Transverse colon (tissue), 4 donors: ENCODE measurements around the gene KATNBL1. TPM values are rescaled to one million over a fixed set of nuclear protein-coding genes. Genes with fewer than 3 reads are reported as not detected.

Source experiments
- DNase-seq: peaks from one replicate; pipeline ENCODE4 v3.0.0-alpha.2; 2019
- H3K27ac ChIP-seq, 4 donors: fragments of 200-600 bp; sonication (generic); 2 replicates each; pipeline ENCODE4 v1.5.1; 2016 to 2018; ENCODE audit warnings: inconsistent platforms in 4 of 4
- H3K27me3 ChIP-seq: fragments of 200-600 bp; sonication (generic); 2 replicates; pipeline ENCODE4 v1.5.1; 2017; ENCODE audit warnings: inconsistent platforms
- H3K36me3 ChIP-seq, 4 donors: fragments of 200-600 bp; sonication (generic); 2 replicates each; pipeline ENCODE4 v1.5.1; 2017 to 2019; ENCODE audit warnings: inconsistent platforms in 4 of 4
- H3K4me1 ChIP-seq, 4 donors: fragments of 200-600 bp; sonication (generic); 2 replicates each; pipeline ENCODE4 v1.5.1; 2017 to 2020; ENCODE audit warnings: inconsistent platforms in 4 of 4
- H3K4me3 ChIP-seq, 4 donors: fragments of 200-600 bp; sonication (generic); 1 replicate in 1 of 4; 2 replicates in 3 of 4; pipeline versions ENCODE4 v1.5.1 to v1.6.1; 2017 to 2019; ENCODE audit warnings: inconsistent platforms in 4 of 4
- H3K9me3 ChIP-seq, 2 donors: fragments of 200-600 bp; sonication (generic); 2 replicates each; pipeline ENCODE4 v1.5.1; 2017 to 2019; ENCODE audit warnings: inconsistent platforms in 2 of 2
- CTCF ChIP-seq, 5 experiments: fragments of 200-600 bp in 3 of 5; fragments of 450-650 bp in 2 of 5; sonication (generic) in 3 of 5; IDR thresholded peaks; 1 replicate in 2 of 5; 2 replicates in 3 of 5; pipeline ENCODE4 v1.5.1; 2016 to 2017; ENCODE audit warnings: antibody characterized with exemption in 5 of 5, inconsistent platforms in 3 of 5, mild to moderate bottlenecking in 2 of 5, moderate library complexity in 1 of 5
- EP300 ChIP-seq: sonication (generic); formaldehyde crosslinking; IDR thresholded peaks from one replicate; pipeline ENCODE4 v1.6.1; 2017; ENCODE audit warnings: antibody characterized with exemption, low read depth
- POLR2A ChIP-seq: fragments of 450-650 bp; IDR thresholded peaks from one replicate; pipeline ENCODE4 v1.6.1; 2016; ENCODE audit warnings: antibody characterized with exemption, mild to moderate bottlenecking, moderate library complexity
- POLR2AphosphoS5 ChIP-seq, 3 donors: sonication (generic); formaldehyde crosslinking; IDR thresholded peaks; one replicate each; pipeline ENCODE4 v1.6.1; 2016; ENCODE audit warnings: antibody characterized with exemption in 3 of 3
- WGBS, 2 donors: methylation state at CpG; one replicate each; pipeline ENCODE4 v1.1.5; 2018; ENCODE audit warnings: low coverage in 1 of 2; 5-methylcytosine and 5-hydroxymethylcytosine counted together
- in situ Hi-C, 4 donors: fragments of 200-750 bp; cut with MboI; loops; one replicate each; pipeline versions ENCODE4 v1.15.0 to v1.15.1; 2017; ENCODE audit warnings: low sequenced_read_pairs in 3 of 4, low pct_ligation_motif_present in 1 of 4, low pct_unique_long_range_greater_than_20kb in 1 of 4
- intact Hi-C: fragments of 100-400 bp; cut with DNase I; formaldehyde crosslinking; loops from one replicate; pipeline ENCODE4 v1.15.1; 2023; ENCODE audit warnings: low total_unique reads
- total RNA-seq, 4 donors: library from RNA; depleted of rRNA; stranded (reverse); fragments of >200 nt; gene quantifications; one replicate each; pipeline ENCODE4 v1.1.0, GENCODE V29; 2016

KATNBL1 gene
- total RNA-seq, 4 donors from 2014 or later = 41.1 to 137 (median 80.3) TPM

GRCh38 chr15:34241376-34242330 lies 31.8 kb upstream of the KATNBL1 start:
- intact Hi-C loops (loop anchor here (10.0 kb wide), 1 partner anchor 123 kb away; the partner anchor contains the start of gene LPCAT4), in situ Hi-C loops (loop anchor here in 3 of 4 donors (10.0 to 25.0 kb wide), 4 partner anchors 103 to 346 kb away; partner anchors contain the start of genes GOLGA8B (in 2 of the 3), LPCAT4 (in 2 of the 3), NOP10 (in 1 of the 3) and NUTM1 (in 1 of the 3))
- H3K9me3 ChIP-seq = no peaks in the 10 kb centered on the region
- peak; percentile 18 for DNase-seq
- H3K27ac ChIP-seq = no peak overlapping the region
- no peak overlapping the region for H3K4me3 ChIP-seq
- TF ChIP-seq CTCF (IDR thresholded peaks at IDR 0.05) (peak; percentile 75 to 84 (median 76)), EP300 (no peak)
- H3K4me1 ChIP-seq = no peaks in the 10 kb centered on the region
- H3K36me3 ChIP-seq = peaks cover 0 to 53% (median 12%) of the 10 kb centered on the region in 4 donors
- H3K27me3 ChIP-seq = no peaks in the 10 kb centered on the region
- WGBS, 2 donors = 37 to 62% methylated on average over 1 of the region's 1 CpG

- in situ Hi-C loops = loop anchor here in 3 of 4 donors (10.0 to 25.0 kb wide), 4 partner anchors 104 to 347 kb away; partner anchors contain the start of genes GOLGA8B (in 2 of the 3), LPCAT4 (in 2 of the 3), NOP10 (in 1 of the 3) and NUTM1 (in 1 of the 3)
- no peak overlapping the region for H3K27ac ChIP-seq
- H3K36me3 ChIP-seq = peaks cover 0 to 53% (median 14%) of the 10 kb centered on the region in 4 donors
- H3K9me3 ChIP-seq = no peaks in the 10 kb centered on the region
- TF ChIP-seq POLR2AphosphoS5 (IDR thresholded peaks at IDR 0.05) = no peak
- no peak for TF ChIP-seq EP300
- TF ChIP-seq CTCF (IDR thresholded peaks at IDR 0.05) = no peak
- no peak for TF ChIP-seq POLR2A
- H3K27me3 ChIP-seq = no peaks in the 10 kb centered on the region
- H3K4me3 ChIP-seq = no peak overlapping the region
- H3K4me1 ChIP-seq = no peaks in the 10 kb centered on the region
- WGBS, 2 donors = 85% methylated on average over 3 of the region's 3 CpGs; no CpG with 5 or more reads in 1 of the 2 donors
- intact Hi-C loops = loop anchor here (10.0 kb wide), 1 partner anchor 124 kb away; the partner anchor contains the start of gene LPCAT4
- no peak for DNase-seq
These were observed 30.6 kb upstream of the KATNBL1 start for GRCh38 chr15:34240537-34240936.

- Histone ChIP-seq H3K36me3 (peaks cover 0 to 54% (median 11%) of the 10 kb centered on the region in 4 donors), H3K4me1 (no peaks in the 10 kb centered on the region), H3K27ac (no peak overlapping the region), H3K27me3 (no peaks in the 10 kb centered on the region), H3K4me3 (no peak overlapping the region), H3K9me3 (no peaks in the 10 kb centered on the region)
- intact Hi-C loops (no loop called here), in situ Hi-C loops (loop anchor here in 3 of 4 donors (25.0 kb wide), 2 partner anchors 123 to 348 kb away; partner anchors contain the start of genes GOLGA8B (in 2 of the 3) and LPCAT4 (in 1 of the 3))
- 80 to 83% methylated on average over 3 to 4 of the region's 4 CpGs for WGBS, 2 donors
- no peak for TF ChIP-seq POLR2AphosphoS5 (IDR thresholded peaks at IDR 0.05)
- no peak for TF ChIP-seq EP300
- TF ChIP-seq POLR2A = no peak
- TF ChIP-seq CTCF (IDR thresholded peaks at IDR 0.05) = no peak
- DNase-seq = no peak
These were observed 29.4 kb upstream of the KATNBL1 start for GRCh38 chr15:34239151-34239808.
